K562 (cell line): ENCODE results near the gene PCDH9. TPM values are rescaled to one million over a fixed set of nuclear protein-coding genes. Genes with fewer than 3 reads are reported as not detected.

Experiments used
- ATAC-seq: fragments of 200-7000 bp; cut with Tn5 transposase; 3 replicates; pipeline ENCODE4 v1.9.1; 2020; ENCODE audit warnings: moderate library complexity
- BruUV-seq: library from RNA; stranded (reverse); fragments of 400-500 nt; replicated peaks from 2 replicates; lab custom pipeline; 2021; lab: Mats Ljungman, UMichigan
- CTCF ChIA-PET: fragments of 300-600 bp; formaldehyde crosslinking; extraction: SDS; loops from one replicate; lab custom pipeline; 2021; ENCODE audit warnings: low intra/inter-chr PET ratio; lab: Yijun Ruan, JAX
- POLR2A ChIA-PET: fragments of 300-600, 350-650 bp; sonication (Branson Sonifier 250); formaldehyde crosslinking; extraction: SDS; loops from one replicate; lab custom pipeline; 2021; ENCODE audit warnings: antibody characterized with exemption, inconsistent platforms; lab: Yijun Ruan, JAX
- DNase-seq, 4 experiments: peaks; one replicate each; pipeline versions ENCODE4 v3.0.0 to v3.0.0-alpha.2; 2011 to 2018; ENCODE audit warnings: low spot score in 3 of 4, mixed read lengths in 3 of 4; ENCODE audit errors: extremely low read depth in 1 of 4
- FAIRE-seq: peaks from 2 replicates; lab custom pipeline; 2011; peaks lifted over from hg19 to GRCh38; lab: Jason Lieb, UNC
- H2AFZ ChIP-seq: 2 replicates; pipeline ENCODE4 v1.6.0; 2011; ENCODE audit warnings: low read depth, low read length, control low read depth, inconsistent platforms
- H3K27ac ChIP-seq: fragments of 200-600 bp; 3 replicates; pipeline ENCODE4 v1.8.0; 2011; ENCODE audit warnings: low read depth, mild to moderate bottlenecking, control low read depth, inconsistent platforms, low read length, moderate library complexity, mixed read lengths; ENCODE audit errors: extremely low read depth
- H3K27me3 ChIP-seq, 2 experiments: fragments of 300-600 bp in 1 of 2; 2 replicates in 1 of 2; 3 replicates in 1 of 2; pipeline versions ENCODE4 v1.6.0 to v1.8.0; 2011; ENCODE audit warnings: inconsistent platforms in 2 of 2, low read length in 2 of 2, mild to moderate bottlenecking in 1 of 2, mixed read lengths in 1 of 2, moderate library complexity in 1 of 2; ENCODE audit not compliant: control insufficient read depth in 2 of 2, insufficient read depth in 2 of 2
- H3K36me3 ChIP-seq: fragments of 300-600 bp; 3 replicates; pipeline ENCODE4 v1.8.0; 2011; ENCODE audit warnings: mild to moderate bottlenecking, low read length, inconsistent platforms; ENCODE audit not compliant: control insufficient read depth, insufficient read depth
- H3K4me1 ChIP-seq, 2 experiments: fragments of 200-600 bp in 1 of 2; replicated peaks in 1 of 2; 2 replicates in 1 of 2; 3 replicates in 1 of 2; pipeline versions ENCODE4 v1.5.1 to v1.8.0; 2011; ENCODE audit warnings: inconsistent platforms in 2 of 2, low read length in 2 of 2, mild to moderate bottlenecking in 1 of 2, mixed read lengths in 1 of 2, moderate library complexity in 1 of 2; ENCODE audit not compliant: control insufficient read depth in 2 of 2, insufficient read depth in 2 of 2
- H3K4me2 ChIP-seq: 2 replicates; pipeline ENCODE4 v1.6.1; 2011; ENCODE audit warnings: low read length, control low read depth, inconsistent platforms, mixed read lengths; ENCODE audit not compliant: insufficient read depth
- H3K4me3 ChIP-seq: fragments of 200-600 bp; sonication (generic), shearing (Covaris generic); 2 replicates; pipeline ENCODE4 v1.5.1; 2016; ENCODE audit warnings: control low read depth, inconsistent platforms
- H3K79me2 ChIP-seq: fragments of 200-600 bp; 3 replicates; pipeline ENCODE4 v1.8.0; 2011; ENCODE audit warnings: low read length, inconsistent platforms; ENCODE audit not compliant: control insufficient read depth, insufficient read depth
- H3K9ac ChIP-seq, 2 experiments: 2 replicates each; pipeline versions ENCODE4 v1.6.0 to v1.6.1; 2011; ENCODE audit warnings: low read depth in 2 of 2, low read length in 2 of 2, control low read depth in 1 of 2, inconsistent platforms in 1 of 2, mild to moderate bottlenecking in 1 of 2, mixed read lengths in 1 of 2; ENCODE audit not compliant: insufficient read depth in 1 of 2
- H3K9me1 ChIP-seq: one replicate; pipeline ENCODE4 v1.6.0; 2011; ENCODE audit warnings: inconsistent platforms, mild to moderate bottlenecking, low read length, moderate library complexity; ENCODE audit not compliant: control insufficient read depth, insufficient read depth
- H3K9me3 ChIP-seq: replicated peaks from 2 replicates; pipeline ENCODE4 v1.5.1; 2011; ENCODE audit warnings: low read depth, low read length, inconsistent platforms; ENCODE audit not compliant: control insufficient read depth, insufficient read depth
- H4K20me1 ChIP-seq: replicated peaks from 2 replicates; pipeline ENCODE4 v1.6.1; 2011; ENCODE audit warnings: low read length, inconsistent platforms, mixed read lengths; ENCODE audit not compliant: control insufficient read depth, insufficient read depth
- CBFA2T3 ChIP-seq: fragments of 450-650 bp; IDR thresholded peaks from 2 replicates; pipeline ENCODE4 v1.6.1; 2017
- CREM ChIP-seq: IDR thresholded peaks from 2 replicates; pipeline ENCODE4 v1.6.1; 2014; ENCODE audit warnings: antibody characterized with exemption, low read depth
- FOXJ2 ChIP-seq: fragments of 200-800 bp; sonication (Bioruptor generic); IDR thresholded peaks from 2 replicates; pipeline ENCODE4 v1.6.1; 2016; ENCODE audit warnings: missing genetic modification characterization, missing compliant biosample characterization
- L3MBTL2 ChIP-seq: fragments of 450-650 bp; IDR thresholded peaks from 2 replicates; pipeline ENCODE4 v1.6.1; 2016; ENCODE audit warnings: mild to moderate bottlenecking, moderate library complexity
- NFYB ChIP-seq: IDR thresholded peaks from 2 replicates; pipeline ENCODE4 v1.6.1; 2011; ENCODE audit warnings: mild to moderate bottlenecking, moderate library complexity; ENCODE audit not compliant: insufficient read length; ENCODE audit errors: extremely low read depth
- RBM17 ChIP-seq: fragments of 200-400 bp; formaldehyde crosslinking; IDR thresholded peaks from 2 replicates; pipeline ENCODE4 v1.6.1; 2017; ENCODE audit warnings: low read depth, mild to moderate bottlenecking, low read length, borderline replicate concordance
- RFX5 ChIP-seq: IDR thresholded peaks from 2 replicates; pipeline ENCODE4 v1.6.1; 2011; ENCODE audit warnings: low read depth, mild to moderate bottlenecking, improper control_type of control experiment, low read length
- TEAD4 ChIP-seq, 2 experiments: sonication (generic) in 1 of 2; formaldehyde crosslinking in 1 of 2; IDR thresholded peaks; 2 replicates each; pipeline versions ENCODE4 v1.6.1 to v1.8.0; 2012 to 2022; ENCODE audit warnings: borderline replicate concordance in 1 of 2, inconsistent platforms in 1 of 2, low read length in 1 of 2, mild to moderate bottlenecking in 1 of 2, missing genetic modification reagents in 1 of 2
- WGBS: fragments of 100-300 bp; shearing (Covaris generic); methylation state at CpG from one replicate; pipeline ENCODE4 v1.1.6; 2016; ENCODE audit warnings: low coverage, mixed read lengths; ENCODE audit not compliant: insufficient coverage; ENCODE audit errors: missing lambda C conversion rate; 5-methylcytosine and 5-hydroxymethylcytosine counted together
- in situ Hi-C: fragments of 300-500 bp; cut with MboI; formaldehyde crosslinking; loops from 4 replicates; pipeline ENCODE4 v1.15.0; 2018; ENCODE audit warnings: inconsistent platforms, mixed read lengths
- intact Hi-C: fragments of 100-400 bp; cut with micrococcal nuclease; formaldehyde crosslinking; loops from 2 replicates; pipeline ENCODE4 v1.14.2; 2022
- polyA plus RNA-seq, 8 experiments: library from polyadenylated mRNA; depleted of rRNA in 4 of 8; stranded (reverse) in 5 of 8; unstranded in 3 of 8; fragments of >200 nt; fragmentation: Nextera tagmentation in 2 of 8; fragmentation: Illumina TruSeq in 1 of 8; extraction: Ambion mirVana in 2 of 8; extraction: Trizol in 1 of 8; gene quantifications; 2 replicates each; pipeline versions ENCODE4 v1.2.1 to v1.2.3, GENCODE V29; 2011 to 2014; ENCODE audit warnings: inconsistent platforms in 1 of 8, missing spikeins in 1 of 8
- total RNA-seq, 7 experiments: library from RNA; depleted of rRNA in 6 of 7; stranded (reverse); fragments of >200 nt in 6 of 7; fragmentation: Illumina TruSeq in 2 of 7; extraction: Trizol in 2 of 7; gene quantifications; 2 replicates each; pipeline versions ENCODE4 v1.2.1 to v1.2.3, GENCODE V29; 2011 to 2021; ENCODE audit warnings: low replicate concordance in 1 of 7
- TF ChIP-seq, protein P1 (sequence below), 2 experiments: fragments of 150-350 bp in 1 of 2; IDR thresholded peaks; 2 replicates each; pipeline ENCODE4 v1.6.1; 2012 to 2016; ENCODE audit warnings: low read depth in 2 of 2, low read length in 2 of 2, mild to moderate bottlenecking in 1 of 2, moderate library complexity in 1 of 2
- TF ChIP-seq, protein P2 (sequence below), 2 experiments: fragments of 450-650 bp; formaldehyde crosslinking in 1 of 2; IDR thresholded peaks; 2 replicates each; pipeline versions ENCODE4 v1.4.0 to v1.6.1; 2014 to 2020; ENCODE audit warnings: mild to moderate bottlenecking in 2 of 2, borderline replicate concordance in 1 of 2, low read depth in 1 of 2

Gene PCDH9
- total and polyA plus RNA-seq, 9 of the 15 experiments (the other 6 are each of a cell fraction or from before 2014, with no cell fraction given) = 1.1 to 6.7 (median 4.9) TPM

DNA sequence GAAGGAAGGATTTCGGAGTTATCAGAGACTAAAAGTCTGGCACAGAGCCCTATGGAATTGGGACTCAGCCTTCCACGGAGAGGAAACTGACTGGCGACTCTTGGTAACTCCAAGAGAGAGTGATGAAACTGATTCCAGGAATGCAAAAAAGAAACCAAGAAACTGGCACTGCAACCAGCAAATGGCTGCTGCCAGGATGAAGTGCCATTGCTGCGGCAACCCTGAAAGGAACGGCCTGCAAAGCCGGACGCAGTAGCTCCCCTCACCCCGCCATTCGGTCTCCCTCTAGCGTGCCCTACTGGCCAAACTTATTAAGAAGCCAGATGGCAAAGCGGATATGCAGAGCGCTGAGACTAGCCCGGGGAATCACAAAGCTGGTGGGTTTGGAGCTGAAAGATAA, 236.0 kb downstream of the PCDH9 start:
- Histone ChIP-seq H3K9ac (peak overlapping the region; percentile 25 to 75; a peak in 3 of 4 replicates), H3K27ac (no peak overlapping the region), H3K27me3 (no peaks in the 10 kb centered on the region), H3K36me3 (no peaks in the 10 kb centered on the region), H2AFZ (peak overlapping the region; percentile 72), H3K4me3 (peak overlapping the region; percentile 21; the same call in 1 of the 2 replicates), H3K9me3 (no peaks in the 10 kb centered on the region), H3K9me1 (no peaks in the 10 kb centered on the region), H3K4me1 (peaks cover 0 to 8% of the 10 kb centered on the region in 2 experiments; a peak in 2 of 5 replicates), H3K4me2 (peak overlapping the region; percentile 68), H3K79me2 (no peaks in the 10 kb centered on the region), H4K20me1 (no peaks in the 10 kb centered on the region)
- WGBS = 0% methylated on average over 12 of the region's 13 CpGs
- no TSS peak for BruUV-seq
- intact Hi-C loops = no loop called here
- ChIA-PET CTCF (no interaction called here), POLR2A (interaction anchor here (0.5 kb wide), 1 partner anchor 1145 kb away, joined by 3 read pairs; no protein-coding TSS in a partner anchor)
- in situ Hi-C loops = no loop called here
- DNase-seq (peak; percentile 24 to 78 (median 46)), ATAC-seq (peak; percentile 98), FAIRE-seq (peak; percentile 66)
- TF ChIP-seq, protein P1, sequence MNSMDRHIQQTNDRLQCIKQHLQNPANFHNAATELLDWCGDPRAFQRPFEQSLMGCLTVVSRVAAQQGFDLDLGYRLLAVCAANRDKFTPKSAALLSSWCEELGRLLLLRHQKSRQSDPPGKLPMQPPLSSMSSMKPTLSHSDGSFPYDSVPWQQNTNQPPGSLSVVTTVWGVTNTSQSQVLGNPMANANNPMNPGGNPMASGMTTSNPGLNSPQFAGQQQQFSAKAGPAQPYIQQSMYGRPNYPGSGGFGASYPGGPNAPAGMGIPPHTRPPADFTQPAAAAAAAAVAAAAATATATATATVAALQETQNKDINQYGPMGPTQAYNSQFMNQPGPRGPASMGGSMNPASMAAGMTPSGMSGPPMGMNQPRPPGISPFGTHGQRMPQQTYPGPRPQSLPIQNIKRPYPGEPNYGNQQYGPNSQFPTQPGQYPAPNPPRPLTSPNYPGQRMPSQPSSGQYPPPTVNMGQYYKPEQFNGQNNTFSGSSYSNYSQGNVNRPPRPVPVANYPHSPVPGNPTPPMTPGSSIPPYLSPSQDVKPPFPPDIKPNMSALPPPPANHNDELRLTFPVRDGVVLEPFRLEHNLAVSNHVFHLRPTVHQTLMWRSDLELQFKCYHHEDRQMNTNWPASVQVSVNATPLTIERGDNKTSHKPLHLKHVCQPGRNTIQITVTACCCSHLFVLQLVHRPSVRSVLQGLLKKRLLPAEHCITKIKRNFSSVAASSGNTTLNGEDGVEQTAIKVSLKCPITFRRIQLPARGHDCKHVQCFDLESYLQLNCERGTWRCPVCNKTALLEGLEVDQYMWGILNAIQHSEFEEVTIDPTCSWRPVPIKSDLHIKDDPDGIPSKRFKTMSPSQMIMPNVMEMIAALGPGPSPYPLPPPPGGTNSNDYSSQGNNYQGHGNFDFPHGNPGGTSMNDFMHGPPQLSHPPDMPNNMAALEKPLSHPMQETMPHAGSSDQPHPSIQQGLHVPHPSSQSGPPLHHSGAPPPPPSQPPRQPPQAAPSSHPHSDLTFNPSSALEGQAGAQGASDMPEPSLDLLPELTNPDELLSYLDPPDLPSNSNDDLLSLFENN (IDR thresholded peaks at IDR 0.05; ENCODE audit: low read depth in 2 of 2, low read length in 2 of 2) = 0 out of 4 replicates have a peak, but pooled peaks of 1 of the 2 experiments have one; percentile 27
- peak; percentile 50; the same call in 1 of the 2 replicates for TF ChIP-seq CBFA2T3
- TF ChIP-seq FOXJ2 (tag) = no peak
- TF ChIP-seq, protein P2, sequence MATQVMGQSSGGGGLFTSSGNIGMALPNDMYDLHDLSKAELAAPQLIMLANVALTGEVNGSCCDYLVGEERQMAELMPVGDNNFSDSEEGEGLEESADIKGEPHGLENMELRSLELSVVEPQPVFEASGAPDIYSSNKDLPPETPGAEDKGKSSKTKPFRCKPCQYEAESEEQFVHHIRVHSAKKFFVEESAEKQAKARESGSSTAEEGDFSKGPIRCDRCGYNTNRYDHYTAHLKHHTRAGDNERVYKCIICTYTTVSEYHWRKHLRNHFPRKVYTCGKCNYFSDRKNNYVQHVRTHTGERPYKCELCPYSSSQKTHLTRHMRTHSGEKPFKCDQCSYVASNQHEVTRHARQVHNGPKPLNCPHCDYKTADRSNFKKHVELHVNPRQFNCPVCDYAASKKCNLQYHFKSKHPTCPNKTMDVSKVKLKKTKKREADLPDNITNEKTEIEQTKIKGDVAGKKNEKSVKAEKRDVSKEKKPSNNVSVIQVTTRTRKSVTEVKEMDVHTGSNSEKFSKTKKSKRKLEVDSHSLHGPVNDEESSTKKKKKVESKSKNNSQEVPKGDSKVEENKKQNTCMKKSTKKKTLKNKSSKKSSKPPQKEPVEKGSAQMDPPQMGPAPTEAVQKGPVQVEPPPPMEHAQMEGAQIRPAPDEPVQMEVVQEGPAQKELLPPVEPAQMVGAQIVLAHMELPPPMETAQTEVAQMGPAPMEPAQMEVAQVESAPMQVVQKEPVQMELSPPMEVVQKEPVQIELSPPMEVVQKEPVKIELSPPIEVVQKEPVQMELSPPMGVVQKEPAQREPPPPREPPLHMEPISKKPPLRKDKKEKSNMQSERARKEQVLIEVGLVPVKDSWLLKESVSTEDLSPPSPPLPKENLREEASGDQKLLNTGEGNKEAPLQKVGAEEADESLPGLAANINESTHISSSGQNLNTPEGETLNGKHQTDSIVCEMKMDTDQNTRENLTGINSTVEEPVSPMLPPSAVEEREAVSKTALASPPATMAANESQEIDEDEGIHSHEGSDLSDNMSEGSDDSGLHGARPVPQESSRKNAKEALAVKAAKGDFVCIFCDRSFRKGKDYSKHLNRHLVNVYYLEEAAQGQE (IDR thresholded peaks at IDR 0.05; ENCODE audit: borderline replicate concordance) = peak; percentile 42; the same call in 1 of the 2 replicates
- TF ChIP-seq, protein P2 (CRISPR knock-in tag; IDR thresholded peaks at IDR 0.05; ENCODE audit: low read depth) = no peak
- TF ChIP-seq TEAD4 (IDR thresholded peaks at IDR 0.05; ENCODE audit: low read length) = 0 out of 2 replicates have a peak, but pooled peaks have one; percentile 13
- no peak for TF ChIP-seq TEAD4 (CRISPR knock-in tag; IDR thresholded peaks at IDR 0.05; ENCODE audit: borderline replicate concordance)
- TF ChIP-seq NFYB = no peak
- no peak for TF ChIP-seq L3MBTL2
- no peak for TF ChIP-seq RFX5
- TF ChIP-seq RBM17 = no peak
- TF ChIP-seq CREM = no peak
